Measurements from ENCODE around the gene GORASP1. TPM values are rescaled to one million over a fixed set of nuclear protein-coding genes. Genes with fewer than 3 reads are reported as not detected.

GORASP1 gene
- total RNA-seq, 6 experiments from 2014 or later: 27.8 to 35.5 (median 33.1) TPM

GRCh38 chr3:39148435-39149058 lies 41.1 kb upstream of the GORASP1 start:
- WGBS (ENCODE audit: insufficient coverage, low coverage, low lambda C conversion rate, missing lambda C conversion rate): 36% methylated on average over 6 of the region's 9 CpGs
- Histone ChIP-seq H3K4me1 (peaks cover 0 to 67% (median 27%) of the 10 kb centered on the region in 4 donors), H3K9me3 (no peaks in the 10 kb centered on the region), H3K27me3 (no peaks in the 10 kb centered on the region), H3K27ac (peak overlapping the region; percentile 46 to 99 (median 70)), H3K4me3 (no peak overlapping the region), H3K36me3 (peaks cover 15 to 30% (median 22%) of the 10 kb centered on the region in 4 donors)
- intact Hi-C loops (cut with DNase I): no loop called here
- ATAC-seq: no peak
- peak in 1 of 3 donors; percentile 43 for DNase-seq
- TF ChIP-seq CTCF (IDR thresholded peaks at IDR 0.05) (no peak), POLR2A (IDR thresholded peaks at IDR 0.05) (no peak)

GRCh38 chr3:39147711-39148434 lies 40.4 kb upstream of the GORASP1 start:
- peak overlapping the region; percentile 46 to 99 (median 70) for H3K27ac ChIP-seq
- H3K4me1 ChIP-seq: peaks cover 0 to 67% (median 28%) of the 10 kb centered on the region in 4 donors
- intact Hi-C loops (cut with DNase I): no loop called here
- 3% methylated on average over 5 of the region's 9 CpGs for WGBS (ENCODE audit: insufficient coverage, low coverage, low lambda C conversion rate, missing lambda C conversion rate)
- H3K4me3 ChIP-seq: no peak overlapping the region
- DNase-seq: peak in 1 of 3 donors; percentile 62
- TF ChIP-seq POLR2A (IDR thresholded peaks at IDR 0.05) (no peak), CTCF (IDR thresholded peaks at IDR 0.05) (no peak)
- H3K36me3 ChIP-seq: peaks cover 21 to 37% (median 28%) of the 10 kb centered on the region in 4 donors
- H3K9me3 ChIP-seq: no peaks in the 10 kb centered on the region
- ATAC-seq: peak in 2 of 4 donors; percentile 0 to 1
- no peaks in the 10 kb centered on the region for H3K27me3 ChIP-seq

GRCh38 chr3:39146611-39147591 lies 39.5 kb upstream of the GORASP1 start:
- Histone ChIP-seq H3K4me1 (peaks cover 0 to 72% (median 32%) of the 10 kb centered on the region in 4 donors), H3K9me3 (no peaks in the 10 kb centered on the region), H3K27ac (peak overlapping the region; percentile 46 to 99 (median 70)), H3K27me3 (no peaks in the 10 kb centered on the region), H3K4me3 (no peak overlapping the region), H3K36me3 (peaks cover 26 to 46% (median 34%) of the 10 kb centered on the region in 4 donors)
- ATAC-seq: peak; percentile 5 to 47 (median 24)
- 43% methylated on average over 5 of the region's 15 CpGs for WGBS (ENCODE audit: insufficient coverage, low coverage, low lambda C conversion rate, missing lambda C conversion rate)
- TF ChIP-seq CTCF (IDR thresholded peaks at IDR 0.05) (no peak), POLR2A (IDR thresholded peaks at IDR 0.05) (peak; percentile 38)
- DNase-seq: peak; percentile 54 to 83 (median 74)
- intact Hi-C loops (cut with DNase I): no loop called here

- ATAC-seq: peak; percentile 52 to 81 (median 62)
Observed at GRCh38 chr3:39146083-39146501, 38.7 kb upstream of the GORASP1 start.

More at GRCh38 chr3:39146083-39146501, 38.7 kb upstream of the GORASP1 start:
- H3K4me1 ChIP-seq: peaks cover 0 to 72% (median 34%) of the 10 kb centered on the region in 4 donors
- no peaks in the 10 kb centered on the region for H3K9me3 ChIP-seq
- H3K4me3 ChIP-seq: no peak overlapping the region
- intact Hi-C loops (cut with DNase I): no loop called here
- H3K27ac ChIP-seq: peak overlapping the region; percentile 34 to 99 (median 58)
- no peaks in the 10 kb centered on the region for H3K27me3 ChIP-seq
- peak; percentile 74 to 83 (median 75) for DNase-seq
- TF ChIP-seq CTCF (IDR thresholded peaks at IDR 0.05) (peak in 3 of 4 donors; percentile 17 to 48 (median 29)), POLR2A (IDR thresholded peaks at IDR 0.05) (peak; percentile 30)
- WGBS (ENCODE audit: insufficient coverage, low coverage, low lambda C conversion rate, missing lambda C conversion rate): 24% methylated on average over 8 of the region's 11 CpGs
- peaks cover 26 to 49% (median 35%) of the 10 kb centered on the region in 4 donors for H3K36me3 ChIP-seq
